Measurements from ENCODE around the gene CCDC106.

Gene CCDC106

DNA sequence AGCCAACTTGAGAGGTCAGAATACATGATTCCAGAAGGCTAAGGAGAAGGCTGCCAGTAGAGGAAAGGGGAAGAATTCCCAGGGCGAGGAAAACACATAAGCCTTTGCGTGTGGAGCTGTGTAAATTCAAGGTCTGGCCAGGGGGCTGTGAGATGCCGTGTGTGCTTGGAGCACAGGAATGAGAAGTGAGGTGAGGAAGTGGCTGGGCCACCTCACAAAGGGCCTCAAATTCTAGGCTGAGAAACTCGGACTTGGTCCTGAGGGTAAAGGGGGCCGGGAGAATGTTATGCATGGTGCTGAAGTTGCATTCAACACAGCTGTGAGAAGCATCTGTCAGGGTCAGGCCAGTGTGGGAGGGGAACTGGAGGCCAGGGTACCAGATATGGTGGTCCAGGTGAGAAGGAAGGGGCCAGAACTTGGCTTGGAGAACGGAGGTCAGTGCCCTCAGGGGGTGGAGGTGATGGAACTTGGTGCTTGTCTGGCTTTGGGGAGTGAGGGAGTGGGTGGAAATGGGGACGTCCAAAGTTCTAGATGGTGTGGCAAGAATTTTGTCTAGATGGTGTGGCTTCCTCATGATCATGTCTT, 12.1 kb upstream of the CCDC106 start:
- DNase-seq (ENCODE audit: low read depth) = no peak
- TF ChIP-seq, protein P1, sequence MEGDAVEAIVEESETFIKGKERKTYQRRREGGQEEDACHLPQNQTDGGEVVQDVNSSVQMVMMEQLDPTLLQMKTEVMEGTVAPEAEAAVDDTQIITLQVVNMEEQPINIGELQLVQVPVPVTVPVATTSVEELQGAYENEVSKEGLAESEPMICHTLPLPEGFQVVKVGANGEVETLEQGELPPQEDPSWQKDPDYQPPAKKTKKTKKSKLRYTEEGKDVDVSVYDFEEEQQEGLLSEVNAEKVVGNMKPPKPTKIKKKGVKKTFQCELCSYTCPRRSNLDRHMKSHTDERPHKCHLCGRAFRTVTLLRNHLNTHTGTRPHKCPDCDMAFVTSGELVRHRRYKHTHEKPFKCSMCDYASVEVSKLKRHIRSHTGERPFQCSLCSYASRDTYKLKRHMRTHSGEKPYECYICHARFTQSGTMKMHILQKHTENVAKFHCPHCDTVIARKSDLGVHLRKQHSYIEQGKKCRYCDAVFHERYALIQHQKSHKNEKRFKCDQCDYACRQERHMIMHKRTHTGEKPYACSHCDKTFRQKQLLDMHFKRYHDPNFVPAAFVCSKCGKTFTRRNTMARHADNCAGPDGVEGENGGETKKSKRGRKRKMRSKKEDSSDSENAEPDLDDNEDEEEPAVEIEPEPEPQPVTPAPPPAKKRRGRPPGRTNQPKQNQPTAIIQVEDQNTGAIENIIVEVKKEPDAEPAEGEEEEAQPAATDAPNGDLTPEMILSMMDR (IDR thresholded peaks at IDR 0.05; ENCODE audit: low read length, missing control alignments) = no peak
- peak overlapping the region; percentile 87 for H3K4me3 ChIP-seq (replicated peaks; ENCODE audit: low read depth, low read length)

DNA sequence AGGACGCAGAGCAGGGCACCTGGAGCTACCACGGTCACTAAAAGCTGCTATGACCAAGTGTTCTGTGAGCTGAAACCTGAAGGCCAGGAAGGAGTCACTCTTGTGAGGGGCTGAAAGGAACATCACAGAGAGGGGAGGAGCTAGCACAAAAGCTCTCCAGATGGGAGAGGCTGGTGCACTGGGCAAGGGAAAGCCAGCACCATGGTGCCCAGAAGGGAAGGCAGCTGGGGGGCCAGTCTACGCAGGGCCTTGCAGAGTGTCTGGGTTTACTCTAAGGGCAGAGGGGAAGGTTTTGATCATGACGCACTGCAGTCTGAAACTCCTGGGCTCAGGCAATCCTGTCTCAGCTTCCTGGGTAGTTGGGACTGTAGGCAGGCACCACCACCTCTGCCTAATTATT, 11.3 kb upstream of the CCDC106 start:
- no peak for DNase-seq (ENCODE audit: low read depth)
- H3K4me3 ChIP-seq (replicated peaks; ENCODE audit: low read depth, low read length) = no peak overlapping the region
- TF ChIP-seq, protein P1 (IDR thresholded peaks at IDR 0.05; ENCODE audit: low read length, missing control alignments) = no peak

DNA sequence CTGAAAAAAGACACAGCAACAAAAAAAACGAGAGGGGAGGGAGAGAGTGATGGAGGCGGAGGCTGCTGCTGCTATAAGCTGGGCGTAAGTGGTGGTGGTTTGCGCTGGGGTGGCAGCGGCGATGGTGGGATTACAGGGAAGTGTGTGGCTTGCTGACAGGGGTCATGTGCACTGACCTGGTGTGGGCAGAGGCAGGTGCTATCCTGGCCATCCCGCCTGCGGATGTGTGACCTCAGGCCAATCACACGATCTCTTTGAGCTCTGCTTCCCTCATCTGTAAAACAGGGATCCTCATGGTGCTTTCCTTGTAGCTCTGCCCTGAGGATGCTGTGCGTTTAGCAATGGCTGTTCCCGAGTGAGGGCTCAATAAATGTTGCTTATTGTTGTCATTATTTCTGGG, 10.5 kb upstream of the CCDC106 start:
- DNase-seq (ENCODE audit: low read depth) = no peak
- TF ChIP-seq, protein P1 (IDR thresholded peaks at IDR 0.05; ENCODE audit: low read length, missing control alignments) = no peak
- no peak overlapping the region for H3K4me3 ChIP-seq (replicated peaks; ENCODE audit: low read depth, low read length)

DNA sequence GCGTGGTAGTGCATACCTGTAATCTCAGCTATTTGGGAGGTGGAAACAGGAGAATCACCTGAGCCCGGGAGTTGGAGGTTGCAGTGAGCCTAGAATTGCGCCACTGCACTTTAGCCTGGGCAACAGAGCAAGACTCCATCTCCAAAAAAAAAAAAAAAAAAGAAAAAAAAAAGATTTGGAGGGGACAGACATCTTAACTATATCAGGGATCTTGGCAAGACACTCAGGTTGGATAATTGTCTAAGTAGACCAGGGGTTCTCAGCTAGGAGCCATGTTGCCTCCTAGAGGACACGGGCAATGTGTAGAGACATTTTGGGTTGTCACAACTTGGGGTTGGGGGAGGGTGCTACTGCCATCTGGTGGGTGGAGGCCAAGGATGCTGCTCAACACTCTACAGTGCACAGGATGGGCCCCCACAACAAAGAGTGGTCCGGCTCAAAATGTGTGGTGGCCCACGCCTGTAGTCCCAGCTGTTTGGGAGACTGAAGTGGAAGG, 9.1 kb upstream of the CCDC106 start:
- TF ChIP-seq, protein P1 (IDR thresholded peaks at IDR 0.05; ENCODE audit: low read length, missing control alignments) = peak; percentile 43
- DNase-seq (ENCODE audit: low read depth) = peak; percentile 49
- no peak overlapping the region for H3K4me3 ChIP-seq (replicated peaks; ENCODE audit: low read depth, low read length)

DNA sequence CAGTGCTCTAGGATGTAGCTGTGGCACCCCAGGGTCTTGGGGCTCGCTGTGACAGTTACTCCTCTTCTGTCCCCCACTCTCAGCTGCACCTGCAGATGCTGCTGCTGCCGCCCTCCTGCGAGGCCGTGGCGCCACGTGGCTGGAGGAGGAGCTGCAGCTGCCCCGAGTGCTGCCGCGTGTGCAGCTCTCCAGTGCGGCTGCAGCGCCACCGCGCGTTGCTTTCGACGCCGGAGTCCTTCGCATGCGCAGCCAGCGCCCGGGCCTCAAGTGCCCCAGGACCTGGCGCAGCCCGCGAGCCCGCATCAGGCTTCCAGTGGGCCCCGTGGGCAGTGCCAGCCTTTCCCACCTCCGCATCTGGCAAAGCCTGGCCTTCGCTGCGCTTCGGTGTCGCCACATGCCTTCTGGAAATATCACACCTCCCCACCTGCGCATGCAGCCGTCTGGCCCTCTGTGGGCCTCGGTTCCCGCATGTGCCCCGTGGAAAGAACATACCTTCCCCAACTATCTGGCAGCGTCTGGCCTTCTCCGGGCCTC, 7.9 kb upstream of the CCDC106 start:
- TF ChIP-seq, protein P1 (IDR thresholded peaks at IDR 0.05; ENCODE audit: low read length, missing control alignments) = peak; percentile 37
- H3K4me3 ChIP-seq (replicated peaks; ENCODE audit: low read depth, low read length) = peak overlapping the region; percentile 88
- peak; percentile 78 for DNase-seq (ENCODE audit: low read depth)

DNA sequence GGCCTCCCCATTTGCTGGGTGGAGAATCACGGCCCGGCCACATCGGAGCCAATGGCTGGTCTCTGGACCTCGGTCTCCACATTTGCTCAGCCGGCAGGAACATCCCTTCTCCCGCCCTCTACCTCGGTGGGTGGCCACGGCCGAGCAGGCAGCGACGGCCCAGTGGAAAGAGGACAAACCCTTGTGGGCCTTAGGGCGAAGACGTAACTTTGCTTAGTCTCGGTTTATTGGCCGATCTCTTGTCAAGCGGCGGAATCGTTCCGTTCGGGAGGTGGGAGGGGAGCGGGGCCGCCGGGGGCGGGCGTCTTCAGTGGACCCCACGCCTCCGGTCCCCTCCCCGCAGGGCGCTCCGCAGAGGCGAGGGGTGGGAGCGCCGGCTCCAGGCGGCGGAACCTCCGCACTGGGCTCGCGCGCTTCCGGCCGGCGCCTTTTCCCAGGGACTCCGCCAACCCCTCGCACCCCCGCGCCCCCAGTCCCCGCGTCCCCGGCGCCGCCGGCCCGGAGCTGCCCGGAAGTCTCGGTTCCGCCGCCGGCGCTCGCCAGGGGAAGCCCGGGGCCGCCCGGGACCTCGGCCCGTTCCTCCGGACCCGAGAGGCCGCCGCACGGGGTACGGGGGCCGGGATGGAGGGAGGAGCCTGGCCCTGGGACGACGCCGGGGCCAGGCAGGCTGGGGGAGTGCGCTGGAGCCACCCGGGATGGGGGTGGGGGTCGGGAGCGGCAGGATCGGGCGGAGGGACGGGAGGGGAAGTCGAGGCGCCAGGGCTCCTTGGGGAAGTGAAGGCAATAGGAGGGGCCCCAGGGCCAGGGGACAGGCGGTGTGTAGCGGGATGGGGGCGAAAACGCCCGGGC, 7.2 kb upstream of the CCDC106 start, which contains the start of gene ZNF580:
Gene ZNF580, plus strand, starts transcription at position 426 of the 849 bp plus-strand sequence. CDS start 1,507 bp downstream, outside the sequence.
- TF ChIP-seq, protein P1 (IDR thresholded peaks at IDR 0.05; ENCODE audit: low read length, missing control alignments) = no peak
- peak within 1 kb of the TSS; percentile 88 for H3K4me3 ChIP-seq (replicated peaks; ENCODE audit: low read depth, low read length)
- DNase-seq (ENCODE audit: low read depth) = peak; percentile 86

Measured in fibroblast of pulmonary artery (primary cell).